ENCODE measurements around the gene CD163L1.
"Not testable (repeated sequence)": the region's sequence is repeated elsewhere in the genome, so short reads cannot be mapped to it uniquely, and the experiment has no call there.

Gene CD163L1

GRCh38 chr12:7403466-7403865 is 40.5 kb downstream of the CD163L1 start:
- DNase-seq = no peak

DNA sequence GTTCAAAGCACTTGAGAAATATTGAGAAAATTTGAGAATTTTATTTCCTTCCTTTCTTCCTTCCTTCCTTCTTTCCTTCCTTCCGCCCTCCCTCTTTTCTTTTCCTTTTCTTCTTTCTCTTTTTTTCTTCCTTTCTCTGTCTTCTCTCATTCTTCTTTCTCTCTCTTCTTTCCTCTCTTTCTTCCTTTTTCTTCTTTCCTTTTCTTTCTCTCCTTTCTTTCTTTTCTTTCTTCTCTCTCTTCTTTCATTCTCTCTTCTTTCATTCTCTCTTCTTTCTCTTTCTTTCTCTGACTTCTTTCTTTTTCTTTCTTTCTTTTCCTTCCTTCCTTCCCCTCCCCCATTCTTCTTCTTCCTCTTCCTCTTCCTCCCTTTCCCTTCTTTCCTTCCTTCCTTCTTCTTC is 44.9 kb downstream of the CD163L1 start:
- no peak for DNase-seq

DNA sequence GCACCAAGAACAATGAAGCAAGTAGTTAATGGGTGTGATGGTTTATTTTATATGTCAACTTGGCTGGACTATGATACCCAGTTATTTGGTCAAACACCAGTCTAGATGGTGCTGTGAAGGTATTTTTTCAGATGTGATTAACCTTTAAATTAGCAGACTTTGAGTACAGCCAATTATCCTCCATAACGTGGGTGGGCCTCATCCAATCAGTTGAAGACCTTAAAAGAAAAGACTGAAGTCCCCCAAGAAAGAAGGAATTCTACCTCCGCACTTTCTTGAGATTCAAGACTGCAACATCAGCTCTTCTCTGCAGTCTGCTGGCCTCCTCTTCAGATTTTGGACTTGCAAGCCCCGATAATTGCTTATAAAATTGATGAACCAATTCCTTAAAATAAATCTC is 47.5 kb downstream of the CD163L1 start:
- DNase-seq = no peak

GRCh38 chr12:7395950-7396349 is 48.0 kb downstream of the CD163L1 start:
- peak in 1 of 4 experiments; percentile 14 for DNase-seq

DNA sequence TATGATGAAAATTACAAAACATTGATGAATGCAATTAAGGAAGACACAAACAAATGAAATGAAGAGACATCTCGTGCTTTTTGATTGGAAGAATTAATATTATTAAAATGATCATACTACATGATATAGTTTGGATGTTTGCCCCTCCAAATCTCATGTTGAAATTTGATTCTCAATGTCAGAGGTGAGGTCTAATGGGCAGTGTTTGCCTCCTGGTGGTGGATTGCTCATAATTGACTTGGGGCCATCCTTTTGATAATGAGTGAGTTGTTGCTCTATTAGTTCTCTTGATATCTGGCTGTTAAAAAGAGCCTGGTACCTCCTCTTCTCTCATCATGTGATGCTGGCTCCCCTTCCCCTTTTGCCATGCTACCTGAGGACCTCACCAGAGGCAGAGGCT is 56.7 kb downstream of the CD163L1 start:
- no peak for DNase-seq

DNA sequence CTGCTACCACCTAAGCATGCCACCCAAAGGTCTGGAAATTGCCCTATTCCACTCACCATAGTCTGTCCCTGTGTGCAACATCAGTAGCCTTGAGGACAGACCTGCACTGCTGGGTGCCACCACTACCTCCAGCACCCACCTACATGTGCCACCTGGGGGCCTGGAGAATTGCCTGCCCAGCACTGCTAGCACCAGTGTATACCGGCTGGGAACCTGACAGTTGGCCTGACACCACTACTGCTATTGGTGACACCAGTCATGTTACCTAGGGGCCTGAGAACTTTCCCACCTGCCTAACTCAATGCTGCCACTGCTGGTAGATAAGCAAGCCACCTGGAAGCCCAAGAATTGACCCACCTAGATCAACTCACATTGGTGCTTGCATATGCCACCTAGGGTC is 60.8 kb downstream of the CD163L1 start:
- no peak for DNase-seq

DNA sequence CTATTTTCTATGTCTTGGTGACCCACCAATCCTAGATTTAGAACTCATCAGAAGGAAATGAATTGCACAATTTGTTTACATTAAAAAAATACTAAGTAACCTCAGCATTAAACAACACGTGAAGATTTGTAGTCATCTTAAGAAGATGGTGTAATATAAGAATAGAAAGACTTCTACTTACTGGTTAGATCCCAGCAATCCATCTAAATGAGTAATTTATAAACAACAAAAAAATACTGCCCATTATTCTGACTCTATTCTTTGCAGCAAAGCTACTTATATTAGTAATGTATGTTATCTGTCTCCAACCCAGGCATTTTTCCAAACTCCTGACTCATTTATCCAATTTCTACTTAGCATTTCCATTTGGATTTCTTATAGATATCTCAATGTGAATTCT is 67.8 kb downstream of the CD163L1 start:
- DNase-seq = no peak

- no peak for DNase-seq
Measured at GRCh38 chr12:7375145-7375543, 68.8 kb downstream of the CD163L1 start.

GRCh38 chr12:7374423-7375144 is 69.4 kb downstream of the CD163L1 start:
- DNase-seq = peak; percentile 67 to 77 (median 72)

- DNase-seq = no peak
Measured at GRCh38 chr12:7373226-7373625, 70.7 kb downstream of the CD163L1 start.

DNA sequence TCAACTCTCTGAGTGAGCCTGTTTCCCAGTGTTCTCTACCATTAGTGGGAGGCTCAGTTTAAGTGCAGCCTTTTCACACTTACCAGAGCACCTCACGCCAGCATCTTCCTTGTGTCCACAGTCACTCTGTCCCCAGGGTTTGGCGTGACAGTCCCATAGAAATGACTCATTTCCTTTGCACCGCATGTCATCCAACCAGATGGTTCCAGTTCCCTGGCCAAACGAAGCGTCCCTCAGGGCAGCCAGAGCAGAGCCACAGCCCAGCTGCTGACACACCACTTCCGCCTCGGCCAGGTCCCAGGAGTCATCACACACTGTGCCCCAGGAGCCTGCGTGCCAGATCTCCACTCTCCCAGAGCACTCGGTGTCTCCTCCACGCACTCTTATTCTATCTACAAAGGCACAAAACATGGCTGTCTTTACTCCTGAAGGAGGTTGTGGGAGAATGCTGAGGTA is 74.7 kb downstream of the CD163L1 start:
- DNase-seq = peak in 3 of 4 experiments; percentile 29 to 35 (median 32)

DNA sequence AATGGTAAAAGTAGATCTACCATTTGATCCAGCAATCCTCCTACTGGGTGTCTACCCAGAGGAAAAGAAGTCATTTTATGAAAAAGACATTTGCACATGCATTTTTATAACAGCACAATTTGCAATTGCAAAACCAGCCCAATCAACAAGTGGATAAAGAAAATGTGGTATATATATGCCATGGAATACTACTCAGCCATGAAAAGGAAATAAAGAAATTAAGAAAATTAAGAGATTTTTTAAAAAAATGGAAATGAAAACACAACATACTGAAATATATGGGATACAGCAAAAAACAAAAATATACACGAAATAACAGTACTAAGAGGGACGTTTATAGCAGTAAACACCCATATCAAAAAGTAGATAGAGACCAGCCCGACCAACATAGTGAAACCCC is 81.2 kb downstream of the CD163L1 start:
- no peak for DNase-seq

GRCh38 chr12:7361265-7361664 is 82.7 kb downstream of the CD163L1 start:
- DNase-seq = no peak

DNA sequence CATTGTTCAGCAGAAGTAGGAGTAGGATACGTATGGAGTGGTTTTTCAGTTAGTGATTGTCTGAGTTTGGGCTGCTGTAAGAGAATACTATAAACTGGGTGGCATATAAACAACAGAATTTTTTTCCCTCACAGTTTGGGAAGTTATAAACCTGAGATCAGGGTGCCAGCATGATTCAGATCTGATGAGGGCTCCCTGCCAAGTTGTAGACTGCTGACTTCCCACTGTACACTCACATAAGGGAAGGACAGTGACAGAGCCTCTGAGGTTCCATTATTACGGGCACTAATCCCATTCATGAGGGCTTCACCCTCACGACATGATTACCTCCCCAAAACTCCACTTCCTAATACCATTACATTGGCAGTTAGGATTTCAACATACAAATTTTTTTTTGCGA is 89.4 kb downstream of the CD163L1 start:
- DNase-seq = peak in 3 of 4 experiments; percentile 7 to 14 (median 8)

DNA sequence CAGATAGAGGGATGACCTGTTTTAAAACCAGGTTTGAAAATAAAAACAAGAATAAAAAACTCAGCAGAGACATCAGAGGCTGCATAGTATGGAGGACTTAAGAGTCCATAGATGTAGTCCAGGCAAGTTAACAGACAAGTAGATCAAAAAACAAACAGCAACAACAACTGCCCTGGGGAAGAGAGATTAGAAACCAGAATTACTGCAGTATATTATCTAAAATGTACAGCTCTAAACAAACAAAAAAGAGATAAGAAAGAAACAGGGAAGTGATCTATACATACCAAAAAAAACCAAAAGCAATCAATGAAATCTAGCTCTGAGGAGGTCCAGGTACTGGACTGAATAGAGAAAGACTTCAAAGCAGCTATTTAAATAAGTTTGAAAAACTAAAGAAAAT is 91.3 kb downstream of the CD163L1 start:
- no peak for DNase-seq

DNA sequence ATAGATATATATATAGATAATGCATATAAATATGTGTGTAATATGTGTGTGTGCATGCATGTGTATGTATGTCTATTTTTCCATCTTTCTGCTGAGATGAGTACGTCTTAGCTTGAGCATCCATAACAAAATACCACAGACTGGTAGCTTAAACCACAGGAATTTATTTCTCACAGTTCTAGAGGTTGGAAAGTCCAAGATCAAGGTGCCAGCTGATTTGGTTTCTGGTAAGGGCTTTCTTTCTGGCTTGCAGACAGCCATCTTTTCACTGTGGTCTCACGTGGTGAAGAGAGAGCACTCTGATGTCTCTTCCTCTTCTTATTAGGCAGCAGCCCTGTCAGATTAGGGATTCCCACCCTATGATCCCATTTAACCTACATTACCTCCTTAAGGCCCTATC is 92.8 kb downstream of the CD163L1 start:
- DNase-seq = no peak

DNA sequence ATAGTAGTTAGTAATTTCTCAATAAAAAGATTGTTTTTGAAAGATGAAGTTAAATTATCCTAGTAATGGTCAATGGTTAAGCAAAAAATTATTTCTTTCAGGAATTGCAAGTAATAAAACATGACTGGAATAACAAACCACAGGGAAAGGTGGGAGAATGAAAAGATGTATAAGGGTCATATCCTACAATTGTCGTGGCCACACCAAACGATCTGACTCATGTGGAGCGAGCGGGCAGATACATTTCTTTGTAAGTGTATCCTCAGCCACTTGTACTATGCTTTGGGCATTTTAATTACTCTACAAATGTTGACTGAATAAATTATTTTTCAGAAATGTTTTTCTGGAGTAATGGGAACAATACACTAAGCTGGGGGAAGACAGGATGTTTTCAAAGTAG is 94.5 kb downstream of the CD163L1 start:
- no peak for DNase-seq

DNA sequence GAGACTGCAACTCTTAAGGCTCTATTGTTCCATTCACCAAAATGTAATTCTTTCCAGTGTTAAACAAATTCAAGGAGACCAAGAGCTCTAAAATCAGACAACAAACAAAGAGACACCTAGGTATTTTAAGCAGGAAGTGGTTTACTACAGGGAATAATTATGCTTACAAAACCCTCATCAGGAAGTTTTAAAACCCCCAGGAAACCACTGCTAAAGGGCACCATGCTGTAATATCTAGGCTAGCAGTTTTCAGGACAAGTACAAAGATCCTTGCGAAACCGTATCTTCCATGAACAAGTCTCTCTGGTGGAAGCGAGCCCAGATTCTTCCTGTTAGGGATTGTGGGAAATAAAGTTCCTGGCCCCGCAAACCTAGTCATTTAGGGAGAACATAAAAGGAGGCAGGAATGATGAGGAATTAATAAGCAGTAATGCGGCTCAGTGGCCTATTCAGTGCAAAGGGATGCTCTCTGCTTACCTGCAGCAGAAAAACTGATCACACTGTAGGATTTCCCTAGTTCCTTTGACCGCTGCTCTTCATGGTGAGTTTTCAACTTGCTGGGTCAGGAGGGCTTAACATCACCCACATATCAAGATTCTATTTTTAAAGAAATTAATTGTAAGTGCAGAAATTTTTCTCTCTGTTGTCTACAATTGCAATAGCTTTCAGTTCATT is 97.3 kb downstream of the CD163L1 start:
- peak in 3 of 4 experiments; percentile 17 to 59 (median 37) for DNase-seq

GRCh38 chr12:7344833-7345606 is 98.9 kb downstream of the CD163L1 start:
- peak; percentile 56 to 86 (median 74) for DNase-seq

DNA sequence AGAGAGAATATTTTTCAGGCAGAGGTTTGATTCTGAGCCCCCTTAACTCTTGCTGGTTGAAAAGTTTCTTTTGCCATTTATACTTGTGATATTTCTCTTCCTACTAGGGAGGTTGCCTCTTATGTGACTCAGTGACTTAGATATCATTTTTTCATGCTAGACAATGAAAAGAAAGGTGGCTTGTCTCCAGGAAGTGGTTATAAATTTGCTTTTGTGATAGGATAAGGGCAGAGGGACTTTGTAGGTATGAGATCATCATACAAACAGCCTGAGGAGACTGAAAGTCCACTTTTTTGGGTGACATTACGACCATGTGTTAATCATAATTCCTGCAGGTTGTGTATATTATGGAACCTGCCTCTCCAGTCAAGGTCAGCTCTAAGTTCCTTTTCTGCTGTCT is 104.3 kb downstream of the CD163L1 start:
- DNase-seq = no peak

DNA sequence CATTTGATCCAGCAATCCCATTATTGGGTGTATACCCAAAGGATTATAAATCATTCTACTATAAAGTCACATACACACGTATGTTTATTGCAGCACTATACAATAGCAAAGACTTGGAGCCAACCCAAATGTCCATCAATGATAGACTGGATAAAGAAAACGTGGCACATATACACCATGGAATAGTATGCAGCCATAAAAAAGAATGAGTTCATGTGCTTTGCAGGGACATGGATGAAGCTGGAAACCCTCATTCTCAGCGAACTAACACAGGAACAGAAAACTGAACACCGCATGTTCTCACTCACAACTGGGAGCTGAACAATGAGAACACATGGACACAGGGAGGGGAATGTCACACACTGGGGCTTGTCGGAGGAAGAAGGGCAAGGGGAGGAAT is 106.2 kb downstream of the CD163L1 start:
- not testable (repeated sequence) for DNase-seq

GRCh38 chr12:7327918-7328317 is 116.0 kb downstream of the CD163L1 start:
- no peak for DNase-seq

GRCh38 chr12:7324176-7324575 is 119.8 kb downstream of the CD163L1 start:
- DNase-seq = no peak

Measured in suppressor macrophage (primary cell).